ENCODE measurements around the gene COL19A1.

The COL19A1 gene

GRCh38 chr6:70051197-70052124 is 185.1 kb downstream of the COL19A1 start:
- no peak for TF ChIP-seq CTCF (IDR thresholded peaks at IDR 0.05; ENCODE audit: insufficient read depth, low read depth, low read length, missing control alignments)

GRCh38 chr6:70059039-70059719 is 192.8 kb downstream of the COL19A1 start:
- no peak for DNase-seq (ENCODE audit: low read depth)
- no peak for TF ChIP-seq CTCF (IDR thresholded peaks at IDR 0.05; ENCODE audit: insufficient read depth, low read depth, low read length, missing control alignments)
- H3K4me3 ChIP-seq (ENCODE audit: low read depth, low read length) = no peak overlapping the region

More at GRCh38 chr6:70051197-70052124, 185.1 kb downstream of the COL19A1 start:
- no peak overlapping the region for H3K4me3 ChIP-seq (ENCODE audit: low read depth, low read length)
- DNase-seq (ENCODE audit: low read depth) = no peak

GRCh38 chr6:70060680-70061079 is 194.3 kb downstream of the COL19A1 start:
- DNase-seq (ENCODE audit: low read depth) = no peak
- no peak for TF ChIP-seq CTCF (IDR thresholded peaks at IDR 0.05; ENCODE audit: insufficient read depth, low read depth, low read length, missing control alignments)
- no peak overlapping the region for H3K4me3 ChIP-seq (ENCODE audit: low read depth, low read length)

- DNase-seq (ENCODE audit: low read depth) = no peak
- no peak for TF ChIP-seq CTCF (IDR thresholded peaks at IDR 0.05; ENCODE audit: insufficient read depth, low read depth, low read length, missing control alignments)
- no peak overlapping the region for H3K4me3 ChIP-seq (ENCODE audit: low read depth, low read length)
Measured at GRCh38 chr6:70061546-70061945, 195.2 kb downstream of the COL19A1 start.

- no peak for DNase-seq (ENCODE audit: low read depth)
- TF ChIP-seq CTCF (IDR thresholded peaks at IDR 0.05; ENCODE audit: insufficient read depth, low read depth, low read length, missing control alignments) = no peak
- H3K4me3 ChIP-seq (ENCODE audit: low read depth, low read length) = no peak overlapping the region
Measured at GRCh38 chr6:70062010-70062409, 195.7 kb downstream of the COL19A1 start.

GRCh38 chr6:70072540-70073179 is 206.3 kb downstream of the COL19A1 start:
- no peak overlapping the region for H3K4me3 ChIP-seq (ENCODE audit: low read depth, low read length)
- no peak for DNase-seq (ENCODE audit: low read depth)
- TF ChIP-seq CTCF (IDR thresholded peaks at IDR 0.05; ENCODE audit: insufficient read depth, low read depth, low read length, missing control alignments) = no peak

All from GM12865 (cell line).